AG04450 (cell line): ENCODE data around the gene ADARB2. TPM values are rescaled to one million over a fixed set of nuclear protein-coding genes. Genes with fewer than 3 reads are reported as not detected.

Source experiments
- CTCF ChIA-PET: fragments of 300-600, 350-600 bp; formaldehyde crosslinking; extraction: SDS; loops from one replicate; lab custom pipeline; 2022; ENCODE audit warnings: antibody characterized with exemption, inconsistent platforms; lab: Charles Lee
- POLR2A ChIA-PET: fragments of 350-600 bp; formaldehyde crosslinking; extraction: SDS; loops from one replicate; lab custom pipeline; 2021; ENCODE audit warnings: antibody characterized with exemption, inconsistent platforms; lab: Yijun Ruan, JAX
- DNase-seq: peaks from one replicate; pipeline ENCODE4 v3.0.0-alpha.2; 2011; ENCODE audit warnings: low read depth, low spot score
- H3K27ac ChIP-seq: one replicate; pipeline ENCODE4 v1.5.1; 2012; ENCODE audit warnings: low read depth, low read length, control low read depth
- H3K27me3 ChIP-seq: one replicate; pipeline ENCODE4 v1.6.0; 2012; ENCODE audit warnings: low read length; ENCODE audit not compliant: control insufficient read depth, insufficient read depth
- H3K4me3 ChIP-seq: 2 replicates; pipeline ENCODE4 v1.5.1; 2011; ENCODE audit warnings: mild to moderate bottlenecking, low read depth, low read length, control low read depth
- H3K9me3 ChIP-seq: 2 replicates; pipeline ENCODE4 v1.5.1; 2012; ENCODE audit warnings: low read length; ENCODE audit not compliant: control insufficient read depth, insufficient read depth
- CTCF ChIP-seq: IDR thresholded peaks from 2 replicates; pipeline ENCODE4 v1.5.1; 2011; ENCODE audit warnings: low read depth, low read length, control low read depth, inconsistent platforms
- polyA plus RNA-seq: library from polyadenylated mRNA; depleted of rRNA; stranded (reverse); fragments of >200 nt; gene quantifications from 2 replicates; pipeline ENCODE4 v1.2.3, GENCODE V29; 2011

Gene ADARB2
- polyA plus RNA-seq, 1 experiment, result not detected

GRCh38 chr10:1595242-1595600 lies 142.1 kb downstream of the ADARB2 start:
- DNase-seq, result no peak
- ChIA-PET CTCF (no interaction called here), POLR2A (no interaction called here)

GRCh38 chr10:1594372-1595241 lies 142.7 kb downstream of the ADARB2 start:
- no peak for DNase-seq
- TF ChIP-seq CTCF, result no peak
- Histone ChIP-seq H3K9me3 (peaks cover 75% of the 10 kb centered on the region), H3K27ac (no peak overlapping the region), H3K27me3 (no peaks in the 10 kb centered on the region), H3K4me3 (no peak overlapping the region)
- ChIA-PET CTCF (no interaction called here), POLR2A (no interaction called here)

More at GRCh38 chr10:1595242-1595600, 142.1 kb downstream of the ADARB2 start:
- no peak for TF ChIP-seq CTCF
- Histone ChIP-seq H3K4me3 (no peak overlapping the region), H3K27ac (no peak overlapping the region), H3K27me3 (no peaks in the 10 kb centered on the region), H3K9me3 (peaks cover 76% of the 10 kb centered on the region)

- no peak for DNase-seq
- POLR2A ChIA-PET, result no interaction called here
- CTCF ChIA-PET, result no interaction called here
Observed at GRCh38 chr10:1591742-1592141, 145.6 kb downstream of the ADARB2 start.

GRCh38 chr10:1591045-1591444 lies 146.3 kb downstream of the ADARB2 start:
- DNase-seq, result no peak
- no peak for TF ChIP-seq CTCF
- CTCF ChIA-PET, result no interaction called here
- Histone ChIP-seq H3K27me3 (no peaks in the 10 kb centered on the region), H3K9me3 (peaks cover 74% of the 10 kb centered on the region), H3K4me3 (no peak overlapping the region), H3K27ac (no peak overlapping the region)
- POLR2A ChIA-PET, result no interaction called here

More at GRCh38 chr10:1591742-1592141, 145.6 kb downstream of the ADARB2 start:
- Histone ChIP-seq H3K4me3 (no peak overlapping the region), H3K9me3 (peaks cover 79% of the 10 kb centered on the region), H3K27ac (no peak overlapping the region), H3K27me3 (no peaks in the 10 kb centered on the region)
- no peak for TF ChIP-seq CTCF

- ChIA-PET CTCF (no interaction called here), POLR2A (no interaction called here)
- Histone ChIP-seq H3K27me3 (no peaks in the 10 kb centered on the region), H3K9me3 (peaks cover 58% of the 10 kb centered on the region), H3K4me3 (no peak overlapping the region), H3K27ac (no peak overlapping the region)
- no peak for DNase-seq
- TF ChIP-seq CTCF, result no peak
Observed at GRCh38 chr10:1589257-1589656, 148.1 kb downstream of the ADARB2 start.
